ENCODE results near the gene LHFPL3. TPM values are rescaled to one million over a fixed set of nuclear protein-coding genes. Genes with fewer than 3 reads are reported as not detected.

LHFPL3 gene
- total and polyA plus RNA-seq, 9 of the 15 experiments (the other 6 are each of a cell fraction or from before 2014, with no cell fraction given): 0.21 to 0.52 TPM; not detected in 7

DNA sequence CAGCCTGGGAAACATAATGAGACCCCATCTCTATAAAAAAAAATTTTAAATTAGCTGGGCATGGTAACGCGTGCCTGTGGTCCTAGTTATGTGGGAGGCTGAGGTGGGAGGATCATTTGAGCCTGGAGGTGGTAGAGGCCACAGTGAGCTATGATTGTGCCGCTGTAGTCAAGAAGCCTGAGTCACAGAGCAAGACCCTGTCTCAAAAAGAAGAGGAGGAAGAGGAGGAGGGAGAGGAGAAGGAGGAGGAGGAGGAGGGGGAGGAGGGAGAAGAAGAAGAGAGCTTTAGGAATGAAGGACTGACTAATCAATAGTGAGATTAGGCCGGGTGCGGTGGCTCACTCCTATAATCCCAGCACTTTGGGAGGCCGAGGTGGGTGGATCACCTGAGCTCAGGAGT lies 573.8 kb downstream of the LHFPL3 start:
- BruUV-seq (replicated peaks): no TSS peak

More for the DNA sequence above, 573.8 kb downstream of the LHFPL3 start:
- DNase-seq (ENCODE audit: extremely low read depth in 1 of 4, low spot score in 3 of 4): no peak
- no peak overlapping the region for H3K4me2 ChIP-seq (ENCODE audit: insufficient read depth, low read length)
- peaks cover 14 to 30% of the 10 kb centered on the region in 2 experiments; a peak in 4 of 5 replicates for H3K27me3 ChIP-seq (ENCODE audit: control insufficient read depth in 2 of 2, insufficient read depth in 2 of 2, low read length in 2 of 2)
- H2AFZ ChIP-seq (ENCODE audit: low read depth, low read length): no peak overlapping the region
- FAIRE-seq: no peak
- no peaks in the 10 kb centered on the region for H4K20me1 ChIP-seq (replicated peaks; ENCODE audit: control insufficient read depth, insufficient read depth, low read length)
- no peak overlapping the region for H3K27ac ChIP-seq (ENCODE audit: extremely low read depth, low read depth, low read length)
- in situ Hi-C loops (cut with MboI): loop anchor here (25.0 kb wide), 1 partner anchor 1340 kb away; no protein-coding TSS in a partner anchor
- H3K36me3 ChIP-seq (ENCODE audit: control insufficient read depth, insufficient read depth, low read length): no peaks in the 10 kb centered on the region
- H3K4me3 ChIP-seq: no peak overlapping the region
- TF ChIP-seq, protein P1, sequence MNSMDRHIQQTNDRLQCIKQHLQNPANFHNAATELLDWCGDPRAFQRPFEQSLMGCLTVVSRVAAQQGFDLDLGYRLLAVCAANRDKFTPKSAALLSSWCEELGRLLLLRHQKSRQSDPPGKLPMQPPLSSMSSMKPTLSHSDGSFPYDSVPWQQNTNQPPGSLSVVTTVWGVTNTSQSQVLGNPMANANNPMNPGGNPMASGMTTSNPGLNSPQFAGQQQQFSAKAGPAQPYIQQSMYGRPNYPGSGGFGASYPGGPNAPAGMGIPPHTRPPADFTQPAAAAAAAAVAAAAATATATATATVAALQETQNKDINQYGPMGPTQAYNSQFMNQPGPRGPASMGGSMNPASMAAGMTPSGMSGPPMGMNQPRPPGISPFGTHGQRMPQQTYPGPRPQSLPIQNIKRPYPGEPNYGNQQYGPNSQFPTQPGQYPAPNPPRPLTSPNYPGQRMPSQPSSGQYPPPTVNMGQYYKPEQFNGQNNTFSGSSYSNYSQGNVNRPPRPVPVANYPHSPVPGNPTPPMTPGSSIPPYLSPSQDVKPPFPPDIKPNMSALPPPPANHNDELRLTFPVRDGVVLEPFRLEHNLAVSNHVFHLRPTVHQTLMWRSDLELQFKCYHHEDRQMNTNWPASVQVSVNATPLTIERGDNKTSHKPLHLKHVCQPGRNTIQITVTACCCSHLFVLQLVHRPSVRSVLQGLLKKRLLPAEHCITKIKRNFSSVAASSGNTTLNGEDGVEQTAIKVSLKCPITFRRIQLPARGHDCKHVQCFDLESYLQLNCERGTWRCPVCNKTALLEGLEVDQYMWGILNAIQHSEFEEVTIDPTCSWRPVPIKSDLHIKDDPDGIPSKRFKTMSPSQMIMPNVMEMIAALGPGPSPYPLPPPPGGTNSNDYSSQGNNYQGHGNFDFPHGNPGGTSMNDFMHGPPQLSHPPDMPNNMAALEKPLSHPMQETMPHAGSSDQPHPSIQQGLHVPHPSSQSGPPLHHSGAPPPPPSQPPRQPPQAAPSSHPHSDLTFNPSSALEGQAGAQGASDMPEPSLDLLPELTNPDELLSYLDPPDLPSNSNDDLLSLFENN (IDR thresholded peaks at IDR 0.05; ENCODE audit: low read depth in 2 of 2, low read length in 2 of 2): no peak
- TF ChIP-seq ZNF263 (CRISPR knock-in tag; IDR thresholded peaks at IDR 0.05; ENCODE audit: borderline replicate concordance): peak; percentile 83
- TF ChIP-seq, protein P2, sequence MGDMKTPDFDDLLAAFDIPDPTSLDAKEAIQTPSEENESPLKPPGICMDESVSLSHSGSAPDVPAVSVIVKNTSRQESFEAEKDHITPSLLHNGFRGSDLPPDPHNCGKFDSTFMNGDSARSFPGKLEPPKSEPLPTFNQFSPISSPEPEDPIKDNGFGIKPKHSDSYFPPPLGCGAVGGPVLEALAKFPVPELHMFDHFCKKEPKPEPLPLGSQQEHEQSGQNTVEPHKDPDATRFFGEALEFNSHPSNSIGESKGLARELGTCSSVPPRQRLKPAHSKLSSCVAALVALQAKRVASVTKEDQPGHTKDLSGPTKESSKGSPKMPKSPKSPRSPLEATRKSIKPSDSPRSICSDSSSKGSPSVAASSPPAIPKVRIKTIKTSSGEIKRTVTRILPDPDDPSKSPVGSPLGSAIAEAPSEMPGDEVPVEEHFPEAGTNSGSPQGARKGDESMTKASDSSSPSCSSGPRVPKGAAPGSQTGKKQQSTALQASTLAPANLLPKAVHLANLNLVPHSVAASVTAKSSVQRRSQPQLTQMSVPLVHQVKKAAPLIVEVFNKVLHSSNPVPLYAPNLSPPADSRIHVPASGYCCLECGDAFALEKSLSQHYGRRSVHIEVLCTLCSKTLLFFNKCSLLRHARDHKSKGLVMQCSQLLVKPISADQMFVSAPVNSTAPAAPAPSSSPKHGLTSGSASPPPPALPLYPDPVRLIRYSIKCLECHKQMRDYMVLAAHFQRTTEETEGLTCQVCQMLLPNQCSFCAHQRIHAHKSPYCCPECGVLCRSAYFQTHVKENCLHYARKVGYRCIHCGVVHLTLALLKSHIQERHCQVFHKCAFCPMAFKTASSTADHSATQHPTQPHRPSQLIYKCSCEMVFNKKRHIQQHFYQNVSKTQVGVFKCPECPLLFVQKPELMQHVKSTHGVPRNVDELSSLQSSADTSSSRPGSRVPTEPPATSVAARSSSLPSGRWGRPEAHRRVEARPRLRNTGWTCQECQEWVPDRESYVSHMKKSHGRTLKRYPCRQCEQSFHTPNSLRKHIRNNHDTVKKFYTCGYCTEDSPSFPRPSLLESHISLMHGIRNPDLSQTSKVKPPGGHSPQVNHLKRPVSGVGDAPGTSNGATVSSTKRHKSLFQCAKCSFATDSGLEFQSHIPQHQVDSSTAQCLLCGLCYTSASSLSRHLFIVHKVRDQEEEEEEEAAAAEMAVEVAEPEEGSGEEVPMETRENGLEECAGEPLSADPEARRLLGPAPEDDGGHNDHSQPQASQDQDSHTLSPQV (IDR thresholded peaks at IDR 0.05): no peak
- TF ChIP-seq, protein P3, sequence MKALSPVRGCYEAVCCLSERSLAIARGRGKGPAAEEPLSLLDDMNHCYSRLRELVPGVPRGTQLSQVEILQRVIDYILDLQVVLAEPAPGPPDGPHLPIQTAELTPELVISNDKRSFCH (CRISPR knock-in tag; IDR thresholded peaks at IDR 0.05): no peak
- TF ChIP-seq, protein P3 (tag; IDR thresholded peaks at IDR 0.05): no peak
- TF ChIP-seq RAD21 (CRISPR knock-in tag; conservative IDR thresholded peaks at IDR 0.05 in 1 of 2, IDR thresholded peaks at IDR 0.05 in 1 of 2): no peak
- TF ChIP-seq MCM3 (IDR thresholded peaks at IDR 0.05): no peak
- TF ChIP-seq, protein P4, sequence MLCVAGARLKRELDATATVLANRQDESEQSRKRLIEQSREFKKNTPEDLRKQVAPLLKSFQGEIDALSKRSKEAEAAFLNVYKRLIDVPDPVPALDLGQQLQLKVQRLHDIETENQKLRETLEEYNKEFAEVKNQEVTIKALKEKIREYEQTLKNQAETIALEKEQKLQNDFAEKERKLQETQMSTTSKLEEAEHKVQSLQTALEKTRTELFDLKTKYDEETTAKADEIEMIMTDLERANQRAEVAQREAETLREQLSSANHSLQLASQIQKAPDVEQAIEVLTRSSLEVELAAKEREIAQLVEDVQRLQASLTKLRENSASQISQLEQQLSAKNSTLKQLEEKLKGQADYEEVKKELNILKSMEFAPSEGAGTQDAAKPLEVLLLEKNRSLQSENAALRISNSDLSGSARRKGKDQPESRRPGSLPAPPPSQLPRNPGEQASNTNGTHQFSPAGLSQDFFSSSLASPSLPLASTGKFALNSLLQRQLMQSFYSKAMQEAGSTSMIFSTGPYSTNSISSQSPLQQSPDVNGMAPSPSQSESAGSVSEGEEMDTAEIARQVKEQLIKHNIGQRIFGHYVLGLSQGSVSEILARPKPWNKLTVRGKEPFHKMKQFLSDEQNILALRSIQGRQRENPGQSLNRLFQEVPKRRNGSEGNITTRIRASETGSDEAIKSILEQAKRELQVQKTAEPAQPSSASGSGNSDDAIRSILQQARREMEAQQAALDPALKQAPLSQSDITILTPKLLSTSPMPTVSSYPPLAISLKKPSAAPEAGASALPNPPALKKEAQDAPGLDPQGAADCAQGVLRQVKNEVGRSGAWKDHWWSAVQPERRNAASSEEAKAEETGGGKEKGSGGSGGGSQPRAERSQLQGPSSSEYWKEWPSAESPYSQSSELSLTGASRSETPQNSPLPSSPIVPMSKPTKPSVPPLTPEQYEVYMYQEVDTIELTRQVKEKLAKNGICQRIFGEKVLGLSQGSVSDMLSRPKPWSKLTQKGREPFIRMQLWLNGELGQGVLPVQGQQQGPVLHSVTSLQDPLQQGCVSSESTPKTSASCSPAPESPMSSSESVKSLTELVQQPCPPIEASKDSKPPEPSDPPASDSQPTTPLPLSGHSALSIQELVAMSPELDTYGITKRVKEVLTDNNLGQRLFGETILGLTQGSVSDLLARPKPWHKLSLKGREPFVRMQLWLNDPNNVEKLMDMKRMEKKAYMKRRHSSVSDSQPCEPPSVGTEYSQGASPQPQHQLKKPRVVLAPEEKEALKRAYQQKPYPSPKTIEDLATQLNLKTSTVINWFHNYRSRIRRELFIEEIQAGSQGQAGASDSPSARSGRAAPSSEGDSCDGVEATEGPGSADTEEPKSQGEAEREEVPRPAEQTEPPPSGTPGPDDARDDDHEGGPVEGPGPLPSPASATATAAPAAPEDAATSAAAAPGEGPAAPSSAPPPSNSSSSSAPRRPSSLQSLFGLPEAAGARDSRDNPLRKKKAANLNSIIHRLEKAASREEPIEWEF (CRISPR knock-in tag; IDR thresholded peaks at IDR 0.05): no peak
- no peaks in the 10 kb centered on the region for H3K9me1 ChIP-seq (ENCODE audit: control insufficient read depth, insufficient read depth, low read length)
- POLR2A ChIA-PET: interaction anchor here (0.7 to 1.5 kb wide), 4 partner anchors 9 to 675 kb away, joined by 3 to 7 read pairs (median 3); no protein-coding TSS in a partner anchor
- no peak for ATAC-seq
- CTCF ChIA-PET (ENCODE audit: low intra/inter-chr PET ratio): no interaction called here
- intact Hi-C loops (cut with micrococcal nuclease): no loop called here
- no peaks in the 10 kb centered on the region for H3K9me3 ChIP-seq (replicated peaks; ENCODE audit: control insufficient read depth, insufficient read depth, low read depth, low read length)
- 7% methylated on average over 6 of the region's 6 CpGs for WGBS (ENCODE audit: insufficient coverage, low coverage, missing lambda C conversion rate)
- no peaks in the 10 kb centered on the region for H3K79me2 ChIP-seq (ENCODE audit: control insufficient read depth, insufficient read depth, low read length)
- H3K4me1 ChIP-seq (replicated peaks in 1 of 2; ENCODE audit: control insufficient read depth in 2 of 2, insufficient read depth in 2 of 2, low read length in 2 of 2): no peaks in the 10 kb centered on the region
- no peak overlapping the region for H3K9ac ChIP-seq (ENCODE audit: insufficient read depth in 1 of 2, low read depth in 2 of 2, low read length in 2 of 2)

Data from K562 (cell line).